HL-60/S4 (cell line): Measurements from ENCODE around the gene LAYN.

Experiments used
- in situ Hi-C: fragments of 300-500 bp; cut with MboI; formaldehyde crosslinking; loops from 2 replicates; pipeline ENCODE4 v1.14.3; 2022; ENCODE audit warnings: low sequenced_read_pairs

LAYN gene

DNA sequence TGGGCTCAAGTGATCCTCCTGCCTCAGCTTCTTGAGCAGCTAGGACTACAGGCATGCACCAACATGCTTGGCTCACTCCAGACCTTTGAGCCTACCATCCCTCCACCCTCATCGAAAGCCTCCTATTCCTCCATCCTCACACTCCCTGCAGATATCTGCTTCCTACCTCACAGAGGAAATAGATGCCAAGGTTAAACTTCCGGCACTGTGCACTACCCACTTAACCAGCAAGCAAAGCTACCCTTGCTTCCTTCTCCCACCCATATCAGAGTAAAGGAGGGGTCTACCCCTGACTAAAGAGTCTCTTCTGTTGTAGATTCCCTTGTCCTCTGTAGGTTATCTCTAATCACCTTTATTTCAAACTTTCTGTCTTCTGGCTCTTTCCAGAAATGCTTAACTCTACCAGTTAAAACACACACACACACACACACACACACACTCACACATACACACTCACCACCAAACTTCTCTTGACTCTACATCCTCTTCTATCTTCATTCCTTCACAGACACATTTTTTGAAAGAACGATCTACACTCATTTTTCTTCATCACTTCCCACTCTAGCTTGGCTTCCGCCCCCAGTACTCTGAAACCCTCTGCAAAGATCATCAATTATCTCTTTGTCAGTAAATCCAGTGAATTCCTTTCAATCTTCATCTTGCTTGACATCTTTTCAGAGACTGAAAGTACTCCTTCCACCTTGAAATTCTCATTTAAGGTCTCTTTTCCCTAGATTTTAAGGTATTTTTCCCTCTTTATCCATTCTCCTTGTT lies 50.9 kb downstream of the LAYN start:
- in situ Hi-C loops: no loop called here

DNA sequence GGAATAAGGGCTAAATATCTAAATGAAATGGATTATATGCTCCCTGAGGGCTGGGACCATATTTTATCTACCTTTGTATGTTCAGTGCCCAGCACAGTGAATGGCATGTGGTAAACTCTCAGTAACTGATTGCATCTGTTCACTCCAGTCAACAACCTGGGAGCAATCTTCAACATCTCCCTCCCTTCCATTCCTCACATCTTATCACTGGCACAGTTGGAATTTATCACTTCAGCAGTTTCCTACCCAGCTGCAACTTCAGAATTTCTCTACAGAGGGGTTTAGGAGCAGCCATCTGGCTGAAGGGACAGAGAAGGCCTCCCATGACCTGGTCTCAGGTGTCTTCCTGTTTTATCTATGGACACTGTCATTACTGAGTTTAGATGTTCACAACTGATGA lies 52.0 kb downstream of the LAYN start:
- in situ Hi-C loops: no loop called here

DNA sequence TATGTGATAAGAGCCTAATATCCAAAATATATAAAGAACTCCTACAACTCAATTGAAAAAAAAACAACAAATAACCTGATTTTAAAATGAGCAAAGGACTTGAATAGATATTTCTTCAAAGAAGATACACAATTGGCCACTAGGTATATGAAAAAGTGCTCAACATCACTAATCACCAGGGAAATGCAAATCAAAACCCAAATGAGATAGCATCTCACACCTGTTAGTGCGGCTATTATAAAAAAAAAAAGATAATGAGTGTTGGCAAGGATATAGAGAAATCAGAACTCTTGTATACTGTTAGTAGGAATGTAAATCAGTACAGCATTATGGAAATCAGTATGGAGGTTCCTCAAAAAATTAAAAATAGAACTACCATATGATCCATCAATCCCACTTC lies 55.8 kb downstream of the LAYN start:
- in situ Hi-C loops: no loop called here

DNA sequence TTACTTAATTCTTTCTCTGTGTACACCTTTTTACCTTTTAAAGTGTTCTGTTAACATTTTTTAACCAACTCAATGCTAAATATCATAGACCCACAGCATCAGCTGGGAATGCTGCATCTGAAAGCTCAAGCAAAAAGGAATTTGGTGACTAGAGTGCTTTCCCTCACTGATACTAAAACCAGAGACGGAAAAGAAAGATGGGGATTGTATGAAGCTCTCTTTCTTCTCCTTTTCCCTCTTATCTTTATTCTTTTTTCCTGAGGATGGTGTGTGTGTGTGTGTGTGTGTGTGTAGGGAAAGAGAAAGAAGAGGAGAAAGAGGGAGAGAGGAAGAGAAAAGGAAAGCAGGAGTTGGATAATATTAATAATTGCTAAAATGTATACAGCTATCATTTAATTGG lies 57.6 kb downstream of the LAYN start:
- in situ Hi-C loops: no loop called here

- in situ Hi-C loops: no loop called here
Measured at GRCh38 chr11:111598559-111598958, 58.0 kb downstream of the LAYN start.

- in situ Hi-C loops: loop anchor here (10.0 kb wide), 1 partner anchor 173 kb away; no protein-coding TSS in a partner anchor
Measured at GRCh38 chr11:111601636-111601978, 61.1 kb downstream of the LAYN start.

- in situ Hi-C loops: loop anchor here (10.0 kb wide), 1 partner anchor 173 kb away; no protein-coding TSS in a partner anchor
Measured at GRCh38 chr11:111601979-111602864, 61.7 kb downstream of the LAYN start, which contains the start of gene SIK2. SIK2 (plus strand) TSS chr11:111602449; CDS start chr11:111602564, 115 bp downstream.

DNA sequence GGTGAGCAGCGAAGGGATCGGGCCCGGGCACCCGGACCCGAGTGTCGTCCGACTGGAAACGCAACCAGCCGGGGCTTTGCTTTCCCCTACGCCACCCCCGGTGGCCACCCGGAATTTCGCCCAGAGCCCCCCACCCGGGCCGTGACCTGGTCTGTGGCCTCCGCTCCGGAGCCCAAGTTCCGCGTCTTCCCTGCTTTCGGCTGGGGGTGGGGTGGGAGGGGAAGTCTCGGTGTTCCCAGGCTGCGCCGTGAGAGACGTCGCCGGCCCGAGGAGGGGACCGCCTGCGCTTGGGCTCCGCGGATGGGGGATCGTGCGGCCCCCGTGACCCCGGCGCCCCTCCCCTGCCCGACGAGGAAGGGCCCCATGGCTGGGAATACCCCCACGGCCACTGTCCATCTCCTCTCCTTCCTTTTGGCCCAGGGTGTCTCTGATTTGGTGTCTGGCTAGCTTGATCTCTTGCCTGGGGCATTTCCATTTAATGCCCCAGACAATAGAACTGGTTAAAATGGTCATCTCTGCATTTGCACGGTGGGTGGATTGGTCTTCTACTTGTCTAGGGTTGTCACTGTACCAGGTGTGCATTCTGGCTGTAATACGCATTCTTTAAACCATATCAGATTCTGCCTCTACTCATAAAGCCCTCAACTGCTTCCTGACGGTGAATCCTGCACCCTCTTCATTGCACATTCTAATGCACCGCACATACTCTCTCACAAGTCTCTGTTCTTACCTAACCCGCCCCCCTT lies 62.5 kb downstream of the LAYN start:
- in situ Hi-C loops: loop anchor here (10.0 kb wide), 1 partner anchor 172 kb away; no protein-coding TSS in a partner anchor

DNA sequence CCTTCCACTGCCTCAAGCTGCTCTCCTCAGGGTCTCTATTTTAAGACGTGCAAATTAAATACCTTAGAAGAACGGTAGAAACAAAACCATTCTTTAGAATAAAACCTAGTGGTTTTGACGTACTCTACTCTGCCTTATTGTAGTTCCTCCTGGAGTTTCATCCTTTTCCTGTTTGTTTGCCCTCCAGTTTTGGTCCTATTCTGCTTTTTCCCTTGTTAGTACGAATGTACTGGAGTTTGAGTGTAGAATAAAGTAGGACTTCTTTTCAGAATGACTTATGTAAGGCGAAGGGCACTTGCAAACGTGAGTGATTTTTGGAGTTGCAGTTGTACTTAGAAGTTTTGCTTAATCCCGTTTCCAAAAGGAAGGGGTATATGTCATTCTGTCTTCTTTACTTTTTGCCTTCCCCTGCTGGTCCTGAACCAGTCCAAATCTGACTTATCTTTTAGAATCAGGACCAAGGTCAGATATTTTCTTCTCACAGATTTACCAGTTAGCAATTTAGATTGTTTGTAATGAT lies 63.2 kb downstream of the LAYN start:
- in situ Hi-C loops: loop anchor here (10.0 kb wide), 1 partner anchor 171 kb away; no protein-coding TSS in a partner anchor

DNA sequence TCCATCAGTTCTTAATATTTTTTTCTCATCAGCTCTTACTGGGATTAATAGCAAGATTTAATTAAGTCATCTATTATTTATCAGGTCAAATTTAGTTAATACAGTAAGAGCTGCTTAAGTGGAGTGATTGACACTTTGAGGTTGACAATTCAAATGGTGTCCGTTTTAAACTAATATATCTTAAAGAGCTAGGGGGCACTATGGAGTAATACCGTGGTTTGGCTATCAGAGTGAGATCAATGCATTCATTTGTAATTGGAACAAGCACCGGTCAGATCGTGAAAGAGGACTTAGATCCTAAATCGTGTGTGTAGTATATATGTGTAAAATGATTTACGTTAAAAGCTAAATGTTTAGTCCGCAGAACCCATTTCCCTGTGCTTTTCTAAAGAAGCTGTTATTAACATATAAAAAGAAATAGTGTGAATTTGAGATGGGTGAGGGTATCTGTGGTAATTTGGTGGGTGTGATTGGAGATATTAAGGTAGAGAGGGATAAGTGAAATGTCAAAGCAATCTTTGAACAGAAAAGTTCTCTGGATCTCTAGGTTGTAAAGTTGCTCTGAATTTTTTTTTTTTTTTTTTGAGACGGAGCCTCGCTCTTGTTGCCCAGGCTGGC lies 64.0 kb downstream of the LAYN start:
- in situ Hi-C loops: loop anchor here (10.0 kb wide), 1 partner anchor 170 kb away; no protein-coding TSS in a partner anchor

DNA sequence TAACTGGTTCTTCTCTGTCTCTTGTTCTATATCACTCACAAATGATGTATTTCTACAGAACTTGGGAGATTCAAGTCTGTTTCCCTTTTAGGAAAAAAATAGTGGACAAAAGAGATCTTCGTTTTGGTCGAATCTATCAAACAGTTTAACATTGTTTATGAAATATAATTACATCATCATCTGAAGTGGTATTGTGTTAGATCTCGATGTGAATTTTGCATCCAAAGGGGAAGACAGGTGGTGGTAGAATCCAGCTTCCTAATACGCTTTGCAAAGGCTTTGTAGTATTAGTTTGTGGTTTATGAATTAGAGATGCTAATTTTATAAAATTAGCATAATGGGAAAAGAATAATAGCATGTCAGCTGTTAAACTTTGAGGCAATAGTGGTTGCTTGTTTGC lies 65.2 kb downstream of the LAYN start:
- in situ Hi-C loops: loop anchor here (10.0 kb wide), 1 partner anchor 169 kb away; no protein-coding TSS in a partner anchor

GRCh38 chr11:111606986-111607385 lies 66.5 kb downstream of the LAYN start:
- in situ Hi-C loops: loop anchor here (10.0 kb wide), 1 partner anchor 168 kb away; no protein-coding TSS in a partner anchor

- in situ Hi-C loops: loop anchor here (10.0 kb wide), 1 partner anchor 167 kb away; no protein-coding TSS in a partner anchor
Measured at GRCh38 chr11:111607751-111608150, 67.2 kb downstream of the LAYN start.
